Body of pancreas (tissue), 4 donors: ENCODE results near the gene METAP1D. TPM values are rescaled to one million over a fixed set of nuclear protein-coding genes. Genes with fewer than 3 reads are reported as not detected.
"Not testable (repeated sequence)": the region's sequence is repeated elsewhere in the genome, so short reads cannot be mapped to it uniquely, and the experiment has no call there.

Source experiments
- ATAC-seq: fragments of 150-250 bp; one replicate; pipeline ENCODE4 v1.9.1; 2016
- DNase-seq, 4 donors: peaks; one replicate each; pipeline ENCODE4 v3.0.0-alpha.2; 2019
- H3K27ac ChIP-seq, 4 donors: fragments of 200-600 bp; sonication (generic); 1 replicate in 3 of 4; 2 replicates in 1 of 4; pipeline versions ENCODE4 v1.5.1 to v1.6.1; 2016 to 2019; ENCODE audit warnings: mild to moderate bottlenecking in 1 of 4, mixed read lengths in 1 of 4, moderate library complexity in 1 of 4
- H3K27me3 ChIP-seq, 2 donors: fragments of 200-600 bp; sonication (generic); one replicate each; pipeline ENCODE4 v1.6.0; 2016; ENCODE audit warnings: mild to moderate bottlenecking in 1 of 2
- H3K36me3 ChIP-seq, 2 donors: fragments of 200-600 bp; sonication (generic); replicated peaks in 1 of 2; 2 replicates each; pipeline ENCODE4 v1.5.1; 2016; ENCODE audit warnings: low read depth in 2 of 2; ENCODE audit not compliant: insufficient read depth in 1 of 2
- H3K4me1 ChIP-seq: fragments of 200-600 bp; sonication (generic); one replicate; pipeline ENCODE4 v1.6.0; 2016
- H3K4me3 ChIP-seq, 2 donors: fragments of 200-600 bp; sonication (generic); 1 replicate in 1 of 2; 2 replicates in 1 of 2; pipeline ENCODE4 v1.5.1; 2016 to 2019
- H3K9me3 ChIP-seq, 3 donors: fragments of 200-600 bp; sonication (generic); 1 replicate in 2 of 3; 2 replicates in 1 of 3; pipeline ENCODE4 v1.5.1; 2016
- POLR2A ChIP-seq, 3 donors: fragments of 450-650 bp; IDR thresholded peaks; one replicate each; pipeline ENCODE4 v1.6.1; 2016; ENCODE audit warnings: antibody characterized with exemption in 3 of 3, mild to moderate bottlenecking in 2 of 3
- WGBS, 2 donors: methylation state at CpG; one replicate each; pipeline ENCODE4 v1.1.5; 2017; 5-methylcytosine and 5-hydroxymethylcytosine counted together
- intact Hi-C: fragments of 100-400 bp; cut with DNase I; formaldehyde crosslinking; loops from one replicate; pipeline ENCODE4 v1.15.1; 2023
- total RNA-seq, 2 donors: library from RNA; depleted of rRNA; stranded (reverse); fragments of >200 nt; gene quantifications; one replicate each; pipeline ENCODE4 v1.1.0, GENCODE V29; 2016
- TF ChIP-seq, protein P1 (sequence below), 7 experiments: fragments of 450-650 bp in 4 of 7; fragments of 200-600 bp in 3 of 7; sonication (generic) in 3 of 7; IDR thresholded peaks; one replicate each; pipeline ENCODE4 v1.5.1; 2016 to 2019; ENCODE audit warnings: antibody characterized with exemption in 7 of 7

Gene METAP1D
- total RNA-seq, 2 donors from 2014 or later: 9.9 to 40.9 TPM

DNA sequence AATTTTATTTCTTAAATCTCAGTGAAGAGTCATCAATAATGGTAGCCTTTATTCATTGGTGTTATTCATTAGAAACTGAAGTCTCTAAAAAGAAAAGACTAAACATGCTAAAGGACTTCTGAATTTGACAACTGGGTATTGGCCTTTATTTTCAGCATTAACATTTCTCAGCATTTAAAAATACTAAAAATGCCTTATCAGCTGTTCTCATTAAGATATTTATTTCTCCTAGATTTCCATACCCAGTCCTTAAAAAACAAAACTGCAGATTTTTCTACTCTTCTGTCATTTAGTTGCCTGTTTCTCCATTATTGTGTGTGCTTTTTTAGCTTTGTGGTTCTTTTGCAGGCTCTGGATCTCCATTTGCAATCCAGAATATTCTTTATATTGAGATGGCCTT, 31.2 kb upstream of the METAP1D start:
- no peak for ATAC-seq

GRCh38 chr2:171972329-171972982, 27.3 kb upstream of the METAP1D start:
- no peak for ATAC-seq
- Histone ChIP-seq H3K27me3 (no peaks in the 10 kb centered on the region), H3K4me3 (no peak overlapping the region), H3K9me3 (no peaks in the 10 kb centered on the region), H3K36me3 (peaks cover 0 to 2% of the 10 kb centered on the region in 2 donors), H3K27ac (no peak overlapping the region), H3K4me1 (no peaks in the 10 kb centered on the region)
- intact Hi-C loops: no loop called here
- 97 to 100% methylated on average over 2 of the region's 2 CpGs for WGBS, 2 donors
- no peak for DNase-seq
- TF ChIP-seq, protein P1, sequence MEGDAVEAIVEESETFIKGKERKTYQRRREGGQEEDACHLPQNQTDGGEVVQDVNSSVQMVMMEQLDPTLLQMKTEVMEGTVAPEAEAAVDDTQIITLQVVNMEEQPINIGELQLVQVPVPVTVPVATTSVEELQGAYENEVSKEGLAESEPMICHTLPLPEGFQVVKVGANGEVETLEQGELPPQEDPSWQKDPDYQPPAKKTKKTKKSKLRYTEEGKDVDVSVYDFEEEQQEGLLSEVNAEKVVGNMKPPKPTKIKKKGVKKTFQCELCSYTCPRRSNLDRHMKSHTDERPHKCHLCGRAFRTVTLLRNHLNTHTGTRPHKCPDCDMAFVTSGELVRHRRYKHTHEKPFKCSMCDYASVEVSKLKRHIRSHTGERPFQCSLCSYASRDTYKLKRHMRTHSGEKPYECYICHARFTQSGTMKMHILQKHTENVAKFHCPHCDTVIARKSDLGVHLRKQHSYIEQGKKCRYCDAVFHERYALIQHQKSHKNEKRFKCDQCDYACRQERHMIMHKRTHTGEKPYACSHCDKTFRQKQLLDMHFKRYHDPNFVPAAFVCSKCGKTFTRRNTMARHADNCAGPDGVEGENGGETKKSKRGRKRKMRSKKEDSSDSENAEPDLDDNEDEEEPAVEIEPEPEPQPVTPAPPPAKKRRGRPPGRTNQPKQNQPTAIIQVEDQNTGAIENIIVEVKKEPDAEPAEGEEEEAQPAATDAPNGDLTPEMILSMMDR (IDR thresholded peaks at IDR 0.05): no peak
- TF ChIP-seq POLR2A (IDR thresholded peaks at IDR 0.05): no peak

More for the DNA sequence above, 31.2 kb upstream of the METAP1D start:
- no peaks in the 10 kb centered on the region for H3K9me3 ChIP-seq
- no peak overlapping the region for H3K27ac ChIP-seq
- intact Hi-C loops: no loop called here
- H3K36me3 ChIP-seq: peaks cover 0 to 8% of the 10 kb centered on the region in 2 donors
- H3K4me3 ChIP-seq: no peak overlapping the region
- H3K4me1 ChIP-seq: no peaks in the 10 kb centered on the region
- H3K27me3 ChIP-seq: no peaks in the 10 kb centered on the region
- DNase-seq: no peak
- no peak for TF ChIP-seq POLR2A (IDR thresholded peaks at IDR 0.05)
- TF ChIP-seq, protein P1 (IDR thresholded peaks at IDR 0.05): no peak

DNA sequence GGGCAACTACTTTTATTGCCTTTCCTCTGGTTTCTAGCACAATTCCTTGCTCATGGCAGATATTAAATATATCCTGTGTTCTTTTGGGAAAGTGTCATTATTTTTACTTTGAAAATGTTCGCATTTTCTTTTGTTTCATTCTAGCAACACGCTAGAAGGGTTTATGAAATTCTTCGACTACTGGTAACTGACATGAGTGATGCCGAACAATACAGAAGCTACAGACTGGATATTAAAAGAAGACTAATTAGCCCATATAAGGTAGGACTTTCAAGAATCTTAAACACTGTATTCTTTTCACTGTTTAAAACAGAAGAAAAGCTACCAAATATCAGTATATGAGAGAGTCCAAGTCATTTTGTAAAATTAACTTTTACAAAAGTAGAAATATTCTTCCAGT, 20.6 kb upstream of the METAP1D start:
- ATAC-seq (no peak), DNase-seq (no peak)
- Histone ChIP-seq H3K9me3 (no peaks in the 10 kb centered on the region), H3K36me3 (peaks cover 0 to 6% of the 10 kb centered on the region in 2 donors), H3K4me3 (no peak overlapping the region), H3K27ac (no peak overlapping the region), H3K27me3 (no peaks in the 10 kb centered on the region), H3K4me1 (no peaks in the 10 kb centered on the region)
- 97 to 98% methylated on average over 4 of the region's 4 CpGs for WGBS, 2 donors
- no peak for TF ChIP-seq POLR2A (IDR thresholded peaks at IDR 0.05)
- TF ChIP-seq, protein P1 (IDR thresholded peaks at IDR 0.05): no peak
- intact Hi-C loops: no loop called here

DNA sequence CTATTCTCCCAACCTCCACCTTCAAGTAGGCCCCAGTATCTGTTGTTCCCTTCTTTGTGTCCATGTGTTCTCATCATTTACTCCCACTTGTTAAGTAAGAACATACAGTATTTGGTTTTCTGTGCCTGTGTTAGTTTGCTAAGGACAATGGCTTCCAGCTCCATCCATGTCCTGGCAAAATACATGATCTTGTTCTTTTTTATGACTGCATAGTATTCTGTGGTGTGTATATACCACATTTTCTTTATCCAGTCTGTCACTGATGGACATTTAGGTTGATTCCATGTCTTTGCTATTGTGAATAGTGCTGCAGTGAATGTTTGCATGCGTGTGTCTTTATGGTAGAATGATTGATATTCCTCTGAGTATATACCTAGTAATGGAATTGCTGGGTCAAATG, 15.8 kb upstream of the METAP1D start:
- H3K4me3 ChIP-seq, H3K27me3 ChIP-seq, H3K27ac ChIP-seq, H3K36me3 ChIP-seq, H3K4me1 ChIP-seq, DNase-seq, intact Hi-C loops, ATAC-seq, H3K9me3 ChIP-seq: not testable (repeated sequence)
- WGBS, 2 donors: 95 to 100% methylated on average over 1 of the region's 1 CpG

GRCh38 chr2:171985076-171985475, 14.7 kb upstream of the METAP1D start:
- intact Hi-C loops: no loop called here
- TF ChIP-seq, protein P1 (IDR thresholded peaks at IDR 0.05): no peak
- TF ChIP-seq POLR2A (IDR thresholded peaks at IDR 0.05): no peak

More at GRCh38 chr2:171985076-171985475, 14.7 kb upstream of the METAP1D start:
- Histone ChIP-seq H3K4me1 (no peaks in the 10 kb centered on the region), H3K36me3 (no peaks in the 10 kb centered on the region), H3K27ac (no peak overlapping the region), H3K4me3 (no peak overlapping the region), H3K27me3 (no peaks in the 10 kb centered on the region), H3K9me3 (no peaks in the 10 kb centered on the region)
- DNase-seq: no peak
- ATAC-seq: no peak
- WGBS, 2 donors: 90 to 95% methylated on average over 2 of the region's 2 CpGs
